GM18873 (cell line): Measurements from ENCODE around the gene GSE1.
"Not testable (repeated sequence)": the region's sequence is repeated elsewhere in the genome, so short reads cannot be mapped to it uniquely, and the experiment has no call there.

Source experiments
- ATAC-seq: cut with Tn5 transposase; IDR thresholded peaks from one replicate; pipeline ENCODE4 v1.9.1; 2021; ENCODE audit warnings: mild to moderate bottlenecking, moderate library complexity, moderate number of reproducible peaks; ENCODE audit not compliant: unreplicated experiment, low FRiP score

GSE1 gene

DNA sequence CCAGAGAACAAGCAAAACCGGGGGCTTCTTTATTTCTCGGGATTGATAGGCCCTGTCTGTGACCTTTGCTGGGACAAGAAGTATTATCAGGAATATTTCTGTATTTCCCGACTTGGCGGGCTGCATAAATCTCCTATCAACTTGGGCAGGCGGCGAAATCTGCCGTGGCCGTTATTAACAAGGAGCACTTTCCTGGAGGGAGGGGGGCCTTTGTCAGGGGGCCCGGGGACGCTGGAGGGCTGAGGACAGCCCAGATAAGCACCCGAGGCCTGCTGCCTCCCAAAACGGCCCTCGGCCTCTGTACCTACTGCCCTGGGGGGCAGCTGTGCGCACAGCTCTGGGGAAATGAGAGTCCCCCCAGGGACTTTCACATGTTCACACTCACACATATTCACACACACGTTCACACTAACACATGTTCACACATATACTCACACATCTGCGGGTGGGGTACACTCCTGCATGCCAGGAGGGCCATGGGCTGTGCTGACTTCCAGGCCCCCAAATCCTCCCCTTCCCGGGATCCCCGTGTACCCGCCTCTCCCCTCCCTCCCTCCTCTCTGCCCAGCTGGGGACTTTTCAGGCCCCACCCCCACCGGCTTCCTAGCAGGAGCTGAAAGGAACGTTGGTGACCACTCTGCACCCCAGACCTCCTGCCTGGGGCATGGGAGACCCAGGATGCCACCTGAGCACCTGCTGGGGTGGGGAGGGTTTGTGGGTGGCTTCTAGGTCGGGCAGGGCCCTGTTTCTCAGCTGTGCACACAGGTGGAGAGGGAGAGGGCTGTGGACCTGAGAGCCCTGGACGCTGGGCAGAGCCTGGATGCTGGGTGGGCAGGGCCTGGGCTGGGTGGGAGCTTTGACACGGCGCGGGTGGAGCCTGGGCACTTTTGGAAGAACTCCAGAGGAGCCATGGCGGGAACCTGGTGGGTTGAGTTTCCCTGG is 24.3 kb upstream of the GSE1 start:
- ATAC-seq: no peak

GRCh38 chr16:85589688-85590505 is 23.2 kb upstream of the GSE1 start:
- ATAC-seq: no peak

DNA sequence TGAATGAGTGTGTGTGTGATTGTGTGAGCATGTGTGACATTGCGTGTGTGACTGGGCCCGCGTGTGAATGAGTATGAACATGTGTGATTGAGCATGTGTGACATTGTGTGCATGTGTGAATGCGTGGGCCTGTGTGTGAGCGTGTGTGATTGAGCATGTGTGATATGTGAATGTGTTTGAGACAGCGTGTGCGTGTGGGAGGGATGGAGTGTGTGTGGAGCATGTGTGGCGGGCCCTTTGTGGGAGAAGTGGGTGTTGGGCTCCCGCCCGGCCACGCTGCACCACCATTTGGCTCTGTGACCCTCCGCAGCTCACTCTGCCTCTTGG is 22.7 kb upstream of the GSE1 start:
- ATAC-seq: no peak

DNA sequence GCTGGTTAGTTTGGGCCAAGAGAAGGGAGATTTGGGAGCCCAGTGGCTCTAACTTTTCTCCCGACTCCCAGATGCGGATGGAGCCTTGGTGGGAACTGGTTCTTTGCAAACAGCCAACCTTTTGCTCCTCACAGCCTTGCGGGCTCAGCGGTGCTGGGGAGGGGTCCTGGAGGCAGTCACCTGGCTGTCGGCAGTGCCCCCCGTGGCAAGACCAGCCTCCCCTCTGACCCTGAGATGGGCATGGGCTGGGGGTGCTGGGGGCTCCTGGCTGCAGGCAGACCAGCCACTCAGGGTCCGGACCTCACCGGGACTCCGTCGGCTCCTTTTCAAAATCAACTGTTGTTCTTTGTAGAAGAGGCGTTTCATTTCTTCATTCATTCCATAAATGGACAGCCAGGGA is 21.7 kb upstream of the GSE1 start:
- ATAC-seq: no peak

GRCh38 chr16:85592277-85592676 is 20.8 kb upstream of the GSE1 start:
- not testable (repeated sequence) for ATAC-seq

DNA sequence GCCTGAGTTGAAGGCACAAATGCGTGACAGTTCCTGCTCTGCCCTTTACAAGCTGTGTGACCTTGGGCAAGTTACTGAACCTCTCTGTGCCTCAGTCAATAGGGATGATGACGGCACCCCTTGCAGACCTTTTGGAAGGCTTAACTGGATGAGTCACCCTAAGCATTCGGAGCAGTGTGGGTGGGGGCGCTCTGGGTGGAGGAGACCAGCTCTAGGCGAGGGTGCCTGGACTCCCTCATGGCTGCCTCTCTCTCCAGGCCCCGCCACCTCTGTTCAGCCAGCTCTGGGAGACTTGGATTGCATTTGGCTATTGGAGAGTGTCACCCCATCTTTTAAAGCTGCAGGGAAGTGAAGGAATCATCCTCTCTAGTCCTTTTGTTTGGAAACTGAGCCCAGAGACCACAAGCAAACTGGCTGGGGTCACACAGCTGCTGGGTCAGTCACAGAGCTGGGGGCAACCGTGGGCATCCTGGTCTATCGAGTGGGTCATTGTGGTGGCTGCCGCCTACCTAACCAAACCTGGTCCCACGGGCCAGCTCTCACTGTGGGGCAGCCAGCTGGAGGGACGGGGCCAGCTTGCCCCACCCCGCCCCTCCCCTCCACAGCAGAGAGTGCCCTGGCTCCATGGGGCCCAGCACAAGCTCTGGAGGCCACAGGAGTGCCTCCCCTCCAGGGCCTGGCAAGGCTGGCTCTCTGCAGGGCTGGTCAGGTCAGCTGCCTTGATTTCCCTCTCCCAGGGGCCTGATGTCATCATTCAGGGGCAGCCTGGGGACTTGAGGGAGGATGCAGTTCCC is 20.2 kb upstream of the GSE1 start:
- ATAC-seq: no peak

DNA sequence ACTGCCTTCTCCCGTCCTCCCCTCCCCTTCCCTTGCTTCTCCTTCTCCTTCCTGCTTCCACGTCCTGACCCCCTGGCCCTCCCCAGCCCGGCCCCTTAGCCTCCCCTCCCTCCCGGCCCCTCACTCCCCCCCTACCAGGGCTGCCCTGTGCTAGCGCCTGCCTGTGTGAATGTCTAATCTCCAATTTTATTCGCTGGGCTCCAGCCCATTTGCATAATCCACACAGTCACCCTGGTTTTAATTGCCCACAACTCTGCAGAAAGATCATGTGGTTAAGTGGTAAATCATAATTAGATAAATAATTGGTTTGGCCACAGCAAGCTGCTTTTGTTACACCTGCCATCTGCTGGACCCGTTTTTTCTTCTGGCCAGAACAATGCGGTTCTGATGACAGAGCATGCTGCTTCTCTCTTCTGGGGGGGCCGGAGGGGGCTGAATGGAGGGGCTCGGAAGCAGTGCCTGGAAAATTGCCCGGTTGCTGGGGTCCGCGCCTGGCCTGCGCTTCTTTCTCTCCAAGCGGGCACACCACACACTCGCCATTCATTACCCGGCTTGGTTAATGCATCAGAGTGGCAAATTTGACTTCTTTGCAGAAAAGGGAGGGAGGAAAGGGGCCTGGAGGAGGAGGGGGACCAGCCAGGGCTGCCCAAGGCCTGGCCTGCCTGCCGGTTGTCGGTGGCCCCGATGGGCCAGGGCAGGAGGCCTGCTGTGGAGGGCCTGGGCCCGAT is 19.5 kb upstream of the GSE1 start:
- ATAC-seq: no peak

GRCh38 chr16:85594273-85594977 is 18.7 kb upstream of the GSE1 start:
- ATAC-seq: no peak

DNA sequence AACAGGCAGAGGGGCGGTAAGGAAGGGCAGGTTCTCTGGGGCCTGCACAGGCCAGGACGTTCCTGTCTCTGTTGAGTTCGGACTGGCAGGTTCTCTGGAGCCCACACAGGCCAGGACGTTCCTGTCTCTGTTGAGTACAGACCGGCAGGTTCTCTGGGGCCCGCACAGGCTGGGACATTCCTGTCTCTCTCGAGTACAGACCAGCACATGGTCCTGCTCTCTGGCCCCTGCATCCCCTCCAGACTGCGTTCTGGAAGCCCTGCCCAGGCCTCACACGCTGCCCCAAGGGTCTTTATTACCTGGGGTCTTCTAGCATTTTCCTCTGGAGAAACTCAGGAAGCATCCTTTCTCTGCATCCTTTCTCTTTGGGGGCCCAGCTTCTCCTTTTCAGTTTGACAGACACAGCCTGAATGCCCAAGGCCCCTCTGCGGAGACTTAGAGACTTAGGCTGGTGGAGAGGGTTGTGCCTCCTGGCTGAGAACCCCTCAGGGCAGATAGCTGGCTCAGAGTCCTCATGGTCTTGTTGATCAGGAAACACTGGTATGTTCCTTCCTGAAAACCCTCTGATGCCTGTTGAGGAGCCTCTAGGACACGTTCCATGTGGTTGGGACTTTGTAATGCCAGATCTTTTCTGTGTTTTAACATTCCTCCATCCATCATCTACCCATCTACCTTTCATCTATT is 18.0 kb upstream of the GSE1 start:
- no peak for ATAC-seq

- ATAC-seq: no peak
Observed at GRCh38 chr16:85595812-85596502, 17.2 kb upstream of the GSE1 start.

DNA sequence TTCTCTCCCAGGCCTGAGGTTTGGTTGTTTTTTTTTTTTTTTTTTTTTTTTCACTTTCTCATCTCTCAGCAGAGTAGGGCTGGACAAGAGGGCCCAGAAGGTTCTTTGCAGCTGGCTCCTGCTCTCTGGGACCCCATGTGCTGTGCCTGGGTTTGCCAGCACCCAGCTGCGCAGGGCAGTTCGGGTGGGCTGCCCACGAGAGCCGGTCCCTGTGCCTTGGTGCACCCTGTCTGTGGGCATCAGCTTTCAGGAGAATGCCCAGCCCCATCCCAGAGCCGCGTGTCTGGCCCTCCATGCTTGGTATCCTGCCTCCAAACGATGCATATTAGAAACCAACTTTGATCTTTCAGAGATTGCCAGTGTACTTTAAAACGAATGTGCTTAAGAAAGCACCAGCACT is 15.0 kb upstream of the GSE1 start:
- no peak for ATAC-seq

DNA sequence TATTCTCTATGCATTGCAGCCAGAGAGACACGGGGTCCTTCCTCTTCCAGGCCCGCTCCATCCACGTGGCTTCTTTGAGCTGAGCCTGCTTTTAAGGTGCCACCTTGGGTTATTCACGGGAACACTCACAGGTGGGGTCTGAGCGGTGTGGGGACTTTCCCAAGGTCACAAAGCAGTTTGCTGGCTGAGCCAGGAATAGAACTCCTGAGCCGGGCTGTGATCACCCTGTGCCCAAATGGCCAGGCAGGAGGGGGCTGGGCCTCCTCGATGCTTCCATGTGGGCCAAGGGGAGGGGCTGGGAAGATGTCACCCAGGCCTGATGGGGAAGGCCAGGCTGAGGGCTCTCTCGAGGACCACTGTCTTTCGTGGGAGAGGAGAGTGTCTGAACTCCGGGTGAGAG is 13.0 kb upstream of the GSE1 start:
- no peak for ATAC-seq

GRCh38 chr16:85600530-85601271 is 12.4 kb upstream of the GSE1 start:
- no peak for ATAC-seq

- ATAC-seq: no peak
Observed at GRCh38 chr16:85601272-85601639, 11.9 kb upstream of the GSE1 start.

GRCh38 chr16:85601730-85602401 is 11.3 kb upstream of the GSE1 start:
- no peak for ATAC-seq

DNA sequence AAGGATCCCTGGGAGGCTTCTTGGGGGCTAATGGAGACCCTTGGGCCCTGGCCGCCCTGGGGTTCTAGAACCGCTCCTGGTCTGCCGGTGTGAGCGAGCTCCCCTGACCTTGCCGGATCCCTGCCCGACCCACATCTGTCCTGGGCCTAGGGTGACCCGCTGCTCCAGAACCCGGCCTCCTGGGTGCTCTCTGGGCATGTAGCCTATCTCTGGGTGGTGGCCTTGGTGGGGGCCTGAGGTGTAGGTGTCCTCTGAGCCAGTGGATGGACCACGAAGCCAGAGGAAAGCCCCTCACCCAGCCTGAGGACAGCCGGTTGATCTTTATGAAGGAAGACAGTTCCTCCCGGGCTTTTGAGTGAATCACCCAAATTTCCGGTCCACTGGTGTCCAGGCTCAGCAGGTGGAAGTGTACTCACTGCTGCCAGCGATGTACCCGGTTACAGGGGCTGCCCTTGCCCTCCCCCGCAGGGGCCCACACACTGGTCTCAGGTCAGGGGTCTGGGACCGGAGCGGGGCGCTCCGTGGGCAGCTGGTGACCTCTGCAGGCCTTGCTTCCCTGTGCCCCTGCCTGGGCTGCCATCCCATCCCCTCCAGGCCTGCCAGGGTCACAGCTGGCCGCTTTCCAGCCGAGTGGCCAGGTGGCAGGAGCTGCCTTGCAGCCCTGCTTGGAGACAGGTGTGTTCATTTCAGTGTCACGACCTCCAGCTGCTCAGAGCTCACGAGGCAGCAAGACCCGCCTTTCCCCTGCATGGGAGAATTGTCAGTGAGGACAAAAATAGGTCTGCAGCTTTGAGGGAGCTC is 10.5 kb upstream of the GSE1 start:
- ATAC-seq: no peak
